GM19452 (cell line): ENCODE data around the gene PLEK2.
"Not testable (repeated sequence)": the region's sequence is repeated elsewhere in the genome, so short reads cannot be mapped to it uniquely, and the experiment has no call there.

Experiments
- ATAC-seq: cut with Tn5 transposase; IDR thresholded peaks from one replicate; pipeline ENCODE4 v1.9.1; 2021; ENCODE audit not compliant: unreplicated experiment

The PLEK2 gene

DNA sequence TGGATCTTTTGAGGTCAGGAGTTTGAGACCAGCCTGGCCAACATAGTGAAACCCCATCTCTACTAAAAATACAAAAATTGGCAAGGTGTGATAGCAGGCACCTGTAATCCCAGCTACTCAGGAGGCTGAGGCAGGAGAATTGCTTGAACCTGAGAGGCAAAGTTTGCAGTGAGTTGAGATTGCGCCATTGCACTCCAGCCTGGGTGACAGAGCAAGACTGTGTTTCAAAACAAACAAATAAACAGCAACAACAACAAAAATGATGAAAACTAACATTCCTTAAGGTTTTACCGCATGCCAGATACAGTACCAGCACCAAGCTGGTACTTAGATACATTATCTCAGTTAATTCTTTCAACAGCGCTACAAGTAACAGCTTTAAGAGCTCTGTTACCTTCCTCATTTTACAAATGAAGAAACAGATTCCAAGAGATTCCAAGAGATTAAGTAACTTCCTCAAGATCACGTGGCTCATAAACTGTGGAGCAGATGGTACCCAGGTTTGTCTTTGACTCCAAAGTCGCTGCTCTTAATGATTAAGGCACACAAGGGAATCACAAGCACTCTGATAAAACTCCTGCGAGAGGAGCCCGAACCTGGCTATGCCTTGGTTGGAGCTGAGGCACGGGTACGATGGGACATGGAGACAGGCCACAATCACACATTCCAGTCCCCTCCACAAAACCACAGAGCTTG, 17.7 kb upstream of the PLEK2 start:
- no peak for ATAC-seq

DNA sequence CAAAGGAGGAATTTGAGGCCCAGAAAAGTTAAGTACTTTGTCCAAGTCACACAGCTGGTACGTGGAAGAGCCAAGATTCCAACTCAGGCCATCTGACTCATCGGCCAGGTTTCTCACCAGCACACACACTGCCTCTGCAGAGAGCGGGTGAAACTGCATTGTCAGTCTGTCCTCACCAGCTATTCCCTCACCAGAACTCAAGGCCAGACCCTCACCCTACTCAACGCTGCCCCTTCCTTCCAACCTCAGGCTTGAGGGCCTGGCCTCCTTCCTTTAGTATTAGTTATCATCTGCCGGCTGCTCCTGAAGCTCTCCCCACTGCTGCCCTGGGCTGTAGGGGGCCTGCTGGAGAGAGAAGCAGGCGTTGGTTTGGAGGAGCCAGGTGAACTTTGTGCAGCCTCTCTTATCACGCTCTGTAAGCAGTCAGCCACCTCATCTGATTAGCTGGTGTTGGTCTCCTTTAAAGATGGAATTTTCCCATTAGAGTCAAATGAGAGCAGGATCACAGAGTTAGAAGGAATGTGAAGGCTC, 16.6 kb upstream of the PLEK2 start:
- ATAC-seq: no peak

DNA sequence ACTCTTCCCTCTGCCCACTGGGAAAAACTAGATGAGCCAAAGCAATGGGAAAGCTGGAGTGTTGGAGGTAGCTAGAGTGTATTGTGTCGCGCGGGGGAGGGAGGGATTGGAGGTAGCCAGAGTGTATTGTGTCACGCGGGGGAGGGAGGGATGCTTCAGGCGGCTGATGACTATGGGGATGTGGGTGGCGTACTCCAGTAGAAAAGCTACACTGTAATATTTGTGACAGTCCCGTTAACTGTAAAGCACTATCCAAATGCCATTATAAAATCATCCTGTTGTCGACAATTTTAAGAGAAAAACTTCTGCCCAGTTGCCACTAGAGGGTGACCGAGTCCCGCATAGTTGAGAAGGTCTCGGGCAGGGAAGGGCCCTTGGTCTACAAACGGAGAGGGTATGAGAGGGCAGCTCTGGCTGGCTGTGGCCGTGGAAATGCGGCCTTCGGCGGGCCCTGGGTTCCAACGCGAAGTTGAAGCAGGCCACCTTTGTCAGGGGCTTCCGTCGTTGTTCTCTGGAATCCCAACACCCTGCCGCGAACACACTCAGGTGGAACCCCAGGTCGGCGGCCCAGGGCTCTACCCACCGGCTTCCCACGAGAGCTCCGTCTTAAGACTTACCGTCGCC, 15.1 kb upstream of the PLEK2 start:
- ATAC-seq: no peak

DNA sequence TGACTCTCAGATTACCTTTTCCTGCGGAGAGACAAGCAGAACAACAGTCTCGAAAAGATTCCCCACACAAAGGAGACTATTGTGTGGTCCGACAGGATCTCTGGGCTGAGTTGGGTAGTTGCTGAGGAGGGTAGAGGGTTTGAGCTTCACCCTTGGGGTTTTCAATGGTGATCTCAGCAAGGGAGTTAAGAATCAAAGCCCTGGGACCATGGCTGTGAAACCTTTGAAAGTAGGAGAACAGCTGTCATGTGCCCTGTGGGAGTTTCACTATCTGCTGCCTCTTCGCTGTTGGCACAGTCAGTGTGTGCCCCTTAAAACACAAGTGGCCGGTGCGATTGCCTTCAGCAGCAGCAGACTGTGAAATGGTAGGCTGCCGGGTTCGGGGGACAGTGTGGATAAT, 14.2 kb upstream of the PLEK2 start:
- ATAC-seq: no peak

DNA sequence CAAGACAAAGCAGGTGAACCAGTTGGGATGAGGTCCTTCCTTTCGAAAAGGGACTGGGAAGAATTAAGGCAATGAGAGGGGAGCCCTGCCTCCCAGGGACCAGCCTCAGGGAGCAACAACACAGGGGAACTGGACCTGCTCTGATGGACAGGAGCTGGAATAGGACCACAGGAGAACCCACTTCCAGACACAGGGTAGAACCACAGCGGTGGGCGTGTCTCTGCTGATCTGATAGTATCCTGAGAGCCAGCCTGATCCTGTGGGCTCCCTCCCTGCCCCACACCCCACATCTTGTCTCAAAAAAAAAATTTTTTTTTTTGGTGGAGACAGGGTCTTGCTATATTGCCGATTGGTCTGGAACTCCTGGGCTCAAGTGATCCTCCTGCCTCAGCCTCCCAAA, 13.6 kb upstream of the PLEK2 start:
- ATAC-seq: no peak

DNA sequence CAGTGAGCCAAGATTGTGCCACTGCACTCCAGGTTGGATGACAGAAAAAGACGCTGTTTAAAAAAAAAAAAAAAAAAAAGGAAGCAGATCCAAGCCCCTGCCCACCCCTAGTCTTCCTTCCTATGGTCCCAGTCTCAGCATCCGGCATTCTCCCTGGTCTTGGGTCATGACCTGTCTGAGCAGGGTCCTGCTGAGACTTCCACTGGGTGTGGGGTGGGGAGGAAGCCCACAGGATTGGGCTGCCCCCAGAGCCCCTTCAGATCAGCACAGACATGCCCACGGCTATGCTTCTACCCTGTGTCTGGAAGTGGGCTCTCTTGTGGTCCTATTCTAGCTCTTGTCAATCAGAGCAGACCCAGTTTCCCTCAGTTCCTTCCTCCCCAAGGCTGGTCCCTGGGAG, 12.6 kb upstream of the PLEK2 start:
- ATAC-seq: no peak

DNA sequence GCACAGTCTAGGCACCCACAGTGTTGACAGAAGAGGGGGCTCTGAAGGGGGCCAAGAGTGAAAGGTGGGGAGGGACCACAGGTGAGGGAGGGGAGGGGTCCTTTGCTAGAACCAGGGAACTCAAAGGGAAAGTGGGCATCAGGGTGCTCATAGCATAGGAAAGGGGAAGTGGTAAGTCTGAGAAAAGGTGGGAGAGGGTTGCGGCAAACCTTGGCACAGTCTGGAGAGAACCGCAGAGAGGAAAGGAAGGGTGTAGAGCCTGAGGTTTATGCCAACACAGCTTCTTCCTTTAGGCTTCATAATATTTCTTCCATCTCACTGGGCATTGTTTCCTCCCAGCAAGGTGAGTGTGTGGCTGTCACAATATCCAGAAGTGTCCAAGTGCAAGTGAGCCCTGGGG, 11.5 kb upstream of the PLEK2 start:
- ATAC-seq: no peak

DNA sequence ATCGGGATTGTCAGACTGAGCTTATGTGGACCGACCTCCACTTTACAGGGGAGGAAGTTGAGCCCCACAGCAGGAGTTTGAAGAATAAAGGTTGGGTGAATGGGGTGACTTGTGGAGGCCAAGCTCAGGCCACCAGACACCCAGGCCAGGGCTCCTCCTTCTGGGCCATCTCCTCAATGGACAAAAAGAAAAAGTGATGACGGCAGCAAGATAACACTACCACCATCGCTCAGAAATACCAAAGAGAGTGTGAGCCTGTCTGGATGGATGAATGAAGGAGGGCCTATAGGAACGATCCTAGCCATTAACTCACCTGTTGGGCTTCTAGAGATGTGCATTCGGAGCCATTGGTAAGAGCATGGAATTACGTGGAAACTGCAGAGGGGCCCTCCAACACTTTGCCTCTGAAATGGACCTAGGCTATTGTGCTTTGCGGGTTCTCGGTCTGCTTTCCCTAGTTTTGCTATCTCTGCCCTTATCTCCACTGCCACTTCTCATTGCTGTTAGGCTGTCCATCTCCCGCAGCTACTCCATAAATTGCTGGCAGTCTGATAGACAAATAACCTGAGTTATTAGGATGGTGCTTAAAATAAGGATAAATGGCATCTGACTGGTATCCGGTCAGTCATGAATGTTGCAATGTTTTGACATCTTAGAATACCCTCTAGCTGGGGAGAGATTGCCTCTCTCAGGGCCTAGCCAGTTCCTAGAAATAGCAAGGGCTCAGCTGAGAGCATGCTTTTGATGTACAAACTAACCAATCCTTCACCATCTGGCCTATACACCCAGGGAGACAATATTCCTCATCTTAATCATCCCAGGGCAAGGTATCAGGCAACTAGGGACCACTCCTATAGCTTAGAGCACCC, 9.6 kb upstream of the PLEK2 start:
- no peak for ATAC-seq

DNA sequence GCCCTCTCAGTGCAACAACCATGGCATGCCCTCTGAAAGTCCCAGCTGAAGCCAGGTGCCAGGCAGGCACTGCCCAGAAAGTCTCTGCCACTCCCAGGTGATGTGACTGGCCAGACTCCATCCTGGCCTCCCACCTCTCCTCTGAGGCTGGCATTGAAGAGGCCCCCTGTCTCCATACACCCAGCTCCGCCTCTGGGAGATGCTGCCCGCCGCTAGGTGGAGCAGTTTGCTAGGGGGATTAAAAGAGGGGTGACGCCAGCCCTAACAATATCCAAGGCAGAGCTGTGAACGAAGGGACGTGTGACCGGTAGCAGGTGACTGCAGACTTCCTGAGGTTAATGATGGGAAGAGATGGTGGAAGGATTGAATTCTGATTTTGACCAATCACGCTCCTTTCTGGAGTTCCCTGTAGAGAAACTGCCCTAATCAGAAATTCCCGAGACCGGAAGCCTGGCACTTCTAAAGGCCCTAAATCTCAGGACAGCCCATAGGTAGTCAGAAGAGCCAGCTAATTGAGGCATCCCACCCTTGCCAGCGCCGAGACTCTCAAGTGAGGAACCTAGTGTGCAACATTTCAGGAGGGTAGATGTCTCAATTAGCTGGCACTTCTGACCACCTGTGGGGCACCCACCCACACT, 8.3 kb upstream of the PLEK2 start:
- ATAC-seq: no peak

DNA sequence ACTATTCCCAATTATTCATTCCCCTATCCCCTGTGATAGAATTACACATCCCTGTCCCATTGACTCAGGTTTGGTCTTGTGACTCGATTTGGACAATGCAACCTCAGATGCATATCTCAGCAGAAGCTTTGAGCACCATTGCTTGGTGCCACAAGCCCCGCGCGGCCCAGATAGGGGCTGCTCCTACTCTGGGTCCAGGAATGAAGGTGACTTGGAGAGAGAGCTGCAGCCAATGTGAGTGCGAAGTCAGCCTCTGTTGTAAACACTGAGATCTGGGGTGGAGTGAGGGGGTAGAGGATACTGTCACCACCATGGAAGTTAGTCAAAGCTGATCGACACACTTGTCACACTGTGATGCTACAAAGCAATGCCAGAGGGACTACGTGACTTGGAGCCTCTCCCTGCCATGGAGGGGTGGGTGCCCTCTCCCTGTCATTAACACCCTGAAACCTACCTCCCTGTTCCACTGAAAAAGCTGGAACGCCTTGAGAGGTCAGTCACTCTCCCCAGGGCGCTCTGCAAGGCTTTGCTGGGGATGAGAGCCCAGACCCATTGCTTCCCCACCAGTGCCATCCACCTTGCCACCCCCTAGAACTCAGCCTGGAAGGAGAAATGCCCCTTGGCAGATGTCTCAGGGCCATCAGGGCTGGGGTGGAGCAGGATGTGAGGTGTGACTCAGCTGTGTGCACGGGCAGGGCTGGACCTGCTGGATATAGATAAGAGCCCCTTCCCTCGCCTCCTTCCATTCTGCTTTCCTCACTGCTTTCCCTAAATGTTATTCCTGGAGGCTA, 6.6 kb upstream of the PLEK2 start:
- ATAC-seq: no peak

DNA sequence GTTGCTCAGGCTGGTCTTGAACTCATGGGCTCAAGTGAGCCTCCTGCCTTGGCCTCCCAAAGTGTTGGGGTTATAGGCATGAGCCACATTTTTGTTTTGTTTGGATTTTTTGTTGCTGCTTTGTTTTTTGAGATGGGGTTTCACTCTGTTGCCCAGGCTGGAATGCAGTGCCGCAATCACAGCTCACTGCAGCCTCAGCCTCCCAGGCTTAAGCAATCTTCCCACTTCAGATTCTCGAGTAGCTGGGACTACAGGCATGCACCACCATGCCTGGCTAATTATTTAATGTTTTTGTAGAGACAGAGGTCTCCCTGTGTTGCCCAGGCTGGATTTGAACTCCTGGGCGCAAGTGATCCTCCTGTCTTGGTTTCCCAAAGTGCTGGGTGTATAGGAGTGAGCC, 5.7 kb upstream of the PLEK2 start:
- no peak for ATAC-seq

DNA sequence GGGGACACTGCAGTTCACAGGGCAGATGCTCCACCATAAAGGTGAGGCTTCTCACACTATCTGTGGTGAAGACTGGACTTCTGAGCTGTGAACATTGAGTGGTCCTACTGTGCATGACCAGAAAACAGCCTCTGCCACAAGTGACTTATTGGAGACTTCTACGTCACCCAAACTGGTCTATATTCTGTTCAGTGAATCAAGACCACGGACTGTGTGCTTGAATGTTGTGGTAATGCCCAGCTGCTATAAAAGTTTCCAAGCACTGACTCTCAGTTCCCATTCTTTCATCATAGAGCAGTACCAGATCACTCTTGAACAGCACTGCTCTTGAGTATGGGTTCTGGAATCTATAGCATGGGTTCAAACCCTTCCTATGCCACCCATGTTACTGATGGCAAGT, 4.8 kb upstream of the PLEK2 start:
- ATAC-seq: no peak

DNA sequence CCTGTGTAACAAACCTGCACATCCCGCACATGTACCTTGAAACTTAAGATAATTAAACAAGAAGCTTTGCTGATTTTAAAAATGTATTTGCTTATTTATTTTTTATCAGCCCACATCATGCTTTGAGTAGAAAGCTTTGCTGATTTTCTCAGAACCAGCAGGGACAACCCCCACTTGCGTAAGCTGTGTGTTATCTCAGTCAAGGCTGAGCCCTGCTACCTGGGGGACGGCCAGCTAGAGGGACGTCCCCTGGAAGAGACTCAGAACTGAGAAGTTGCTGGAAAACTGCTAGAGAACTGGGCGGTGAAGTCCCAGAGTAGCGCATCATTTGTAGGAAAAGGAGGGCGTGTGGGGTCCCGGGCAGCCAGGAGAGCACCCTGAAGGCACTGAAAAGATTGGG, 4.1 kb upstream of the PLEK2 start:
- no peak for ATAC-seq

DNA sequence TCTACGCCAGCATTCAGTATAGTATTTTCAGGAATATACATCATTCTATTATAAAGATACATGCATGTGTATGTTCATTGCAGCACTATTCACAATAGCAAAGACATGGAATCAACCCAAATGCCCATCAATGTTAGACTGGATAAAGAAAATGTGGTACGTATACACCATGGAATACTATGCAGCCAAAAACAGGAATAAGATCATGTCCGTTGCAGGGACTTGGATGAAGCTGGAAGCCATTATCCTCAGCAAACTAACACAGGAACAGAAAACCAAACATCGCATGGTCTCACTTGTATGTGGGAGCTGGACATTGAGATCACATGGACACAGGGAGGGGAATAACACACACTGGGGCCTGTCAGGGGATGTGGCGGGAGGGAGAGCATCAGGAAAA, 3.6 kb upstream of the PLEK2 start:
- not testable (repeated sequence) for ATAC-seq

DNA sequence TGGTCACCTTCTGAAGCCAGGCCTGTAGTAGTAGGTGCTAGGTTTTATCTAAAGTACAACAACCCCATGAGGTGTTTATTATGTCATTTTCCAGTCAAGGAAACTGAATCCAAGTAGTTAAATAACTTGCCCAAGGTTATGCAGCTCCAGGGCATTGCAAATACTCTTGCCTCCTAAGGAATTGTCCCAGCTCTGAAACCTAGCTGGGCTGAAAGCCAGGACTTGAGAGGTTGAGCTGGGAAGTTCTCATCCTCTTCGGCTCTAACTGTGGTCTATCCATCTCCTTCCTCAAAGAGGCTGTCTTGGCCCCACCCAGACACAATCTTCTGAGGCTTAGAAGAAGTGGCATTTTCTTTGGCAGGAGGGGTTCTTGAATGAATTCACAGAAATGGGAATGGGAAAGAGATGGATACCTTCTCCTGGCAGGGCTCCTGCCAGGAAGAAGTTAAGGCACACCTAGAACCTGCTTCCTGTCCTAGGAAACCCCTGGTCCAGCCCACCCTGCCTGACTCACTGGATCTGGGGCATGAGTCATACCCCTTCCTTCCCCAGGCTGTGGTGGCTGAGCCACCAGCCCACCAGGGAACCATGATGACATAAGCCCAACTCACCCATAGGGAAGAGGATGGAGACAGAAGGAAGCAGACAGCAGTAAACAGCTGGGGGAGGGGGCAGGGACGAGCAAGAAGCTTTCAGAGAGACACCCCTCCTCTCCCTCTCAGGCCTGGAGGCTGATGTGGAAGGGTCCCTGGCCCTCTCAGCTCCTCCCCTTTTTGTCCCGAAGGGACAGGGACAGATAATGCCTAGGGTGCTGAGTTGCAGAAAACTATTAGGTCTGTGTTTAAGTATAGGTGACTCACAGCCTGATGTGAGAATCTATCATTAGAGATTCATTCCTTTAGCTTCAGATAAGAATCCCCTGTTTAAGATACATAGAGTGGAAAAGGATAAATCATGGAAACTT, 2.1 kb upstream of the PLEK2 start:
- ATAC-seq: no peak

DNA sequence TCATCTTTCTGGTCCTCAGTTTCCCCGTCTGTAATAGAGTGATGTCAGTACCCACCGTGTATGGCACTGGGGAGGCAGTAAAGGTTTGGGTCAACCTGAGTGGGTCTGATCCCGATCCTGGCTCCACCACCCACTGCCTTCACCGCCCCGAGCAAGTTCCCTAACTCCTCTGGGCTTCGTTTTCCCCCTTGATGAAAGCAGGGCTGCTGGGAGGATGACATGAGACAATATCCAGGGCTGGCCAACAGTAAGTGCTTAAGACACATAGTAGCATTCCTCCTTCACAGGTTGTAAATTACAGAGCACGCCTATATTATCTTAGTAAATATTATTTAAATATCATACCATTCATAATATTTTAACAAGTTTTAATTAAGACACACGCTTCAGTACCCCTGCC, 595 bp downstream of the PLEK2 start:
- no peak for ATAC-seq

DNA sequence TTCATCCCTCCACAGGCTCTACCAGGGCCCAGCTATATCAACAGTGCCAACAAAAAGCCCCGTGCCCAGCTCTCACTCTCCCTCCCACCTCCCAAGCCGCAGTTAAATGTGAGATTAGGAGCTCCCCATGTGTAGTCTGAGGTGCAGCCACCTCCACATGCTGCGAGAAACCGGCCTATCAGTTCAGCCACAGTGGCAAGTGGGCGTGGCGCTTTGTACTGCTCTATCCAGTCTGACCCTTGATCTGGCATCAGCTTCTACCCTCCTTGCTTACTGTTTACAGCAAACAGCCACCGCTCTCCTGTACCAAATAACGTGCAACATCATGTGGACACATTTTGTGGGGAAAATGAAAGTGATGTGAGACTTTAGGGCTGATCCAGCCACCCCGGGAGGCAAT, 1.7 kb downstream of the PLEK2 start:
- ATAC-seq: no peak

DNA sequence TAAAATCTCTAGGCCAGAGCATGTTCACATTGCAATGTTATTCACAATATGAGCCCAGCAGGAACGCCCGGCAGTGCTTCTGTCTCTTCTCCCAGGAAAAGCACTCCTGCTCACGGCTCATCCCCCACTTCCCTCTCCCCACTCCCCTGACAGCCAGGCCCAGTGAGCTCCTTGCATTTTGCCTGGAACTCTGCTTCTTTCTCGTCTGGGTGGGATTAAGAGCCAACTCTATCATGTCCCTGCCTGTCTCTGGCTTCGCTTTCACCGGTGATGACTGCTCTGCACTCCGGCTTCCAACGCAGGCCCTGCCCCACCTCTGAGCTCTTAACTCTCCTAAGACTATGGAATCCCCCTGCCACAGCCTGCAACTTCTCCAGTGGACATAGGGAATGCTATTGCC, 2.5 kb downstream of the PLEK2 start:
- ATAC-seq: no peak

DNA sequence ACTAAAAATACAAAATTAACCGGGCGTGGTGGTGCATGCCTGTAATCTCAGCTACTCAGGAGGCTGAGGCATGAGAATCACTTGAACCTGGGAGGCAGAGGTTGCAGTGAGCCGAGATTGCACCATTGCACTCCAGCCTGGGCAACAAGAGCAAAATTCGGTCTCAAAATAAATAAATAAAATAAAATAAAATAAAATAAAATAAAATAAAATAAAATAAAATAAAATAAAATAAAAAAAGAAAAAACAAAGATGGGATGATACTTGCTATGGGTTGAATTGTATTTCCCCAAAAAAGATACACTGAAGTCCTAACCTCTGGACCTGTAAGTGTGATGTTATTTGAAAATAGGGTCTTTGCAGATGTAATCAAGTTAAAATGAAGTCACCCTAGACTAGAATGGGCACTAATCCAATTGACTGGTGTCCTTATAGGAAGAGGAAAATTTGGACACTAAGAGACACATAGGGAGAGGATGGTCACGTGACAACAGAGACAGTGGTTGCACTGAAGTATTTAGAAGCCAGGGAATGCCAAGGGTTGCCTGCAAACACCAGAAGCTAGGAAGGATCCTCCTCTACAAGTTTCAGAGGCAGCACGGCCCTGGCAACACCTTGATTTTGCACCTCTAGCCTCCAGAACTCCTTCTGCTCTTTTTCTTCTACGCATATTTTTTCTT, 3.7 kb downstream of the PLEK2 start:
- not testable (repeated sequence) for ATAC-seq
